Lung (tissue), 12 donors: ENCODE data around the gene ZNF469. TPM values are rescaled to one million over a fixed set of nuclear protein-coding genes. Genes with fewer than 3 reads are reported as not detected.

Source experiments
- ATAC-seq: fragments of 200-7000 bp; cut with Tn5 transposase; one replicate; pipeline ENCODE4 v1.9.1; 2020; ENCODE audit warnings: moderate number of reproducible peaks; ENCODE audit not compliant: insufficient read depth, low FRiP score
- DNase-seq, 3 donors: peaks; one replicate each; pipeline ENCODE4 v3.0.0-alpha.2; 2013 to 2017
- H3K27ac ChIP-seq, 2 donors: one replicate each; pipeline ENCODE4 v1.5.1; 2013; ENCODE audit warnings: mild to moderate bottlenecking in 2 of 2, moderate library complexity in 2 of 2, control low read depth in 1 of 2, inconsistent platforms in 1 of 2, low read depth in 1 of 2, low read length in 1 of 2
- H3K27me3 ChIP-seq, 3 donors: one replicate each; pipeline ENCODE4 v1.5.1; 2013; ENCODE audit warnings: low read length in 2 of 3; ENCODE audit not compliant: control insufficient read depth in 3 of 3, insufficient read depth in 3 of 3
- H3K36me3 ChIP-seq, 4 donors: one replicate each; pipeline ENCODE4 v1.5.1; 2013; ENCODE audit warnings: low read length in 4 of 4, mild to moderate bottlenecking in 1 of 4, moderate library complexity in 1 of 4; ENCODE audit not compliant: control insufficient read depth in 4 of 4, insufficient read depth in 4 of 4
- H3K4me1 ChIP-seq, 5 donors: one replicate each; pipeline ENCODE4 v1.5.1; 2013; ENCODE audit warnings: low read length in 5 of 5, mild to moderate bottlenecking in 2 of 5, moderate library complexity in 1 of 5; ENCODE audit not compliant: control insufficient read depth in 5 of 5, insufficient read depth in 5 of 5
- H3K4me3 ChIP-seq: one replicate; pipeline ENCODE4 v1.5.1; 2013; ENCODE audit warnings: mild to moderate bottlenecking, control low read depth, moderate library complexity
- H3K9ac ChIP-seq, 2 donors: one replicate each; pipeline ENCODE4 v1.5.1; 2013; ENCODE audit warnings: low read length in 2 of 2, control low read depth in 1 of 2; ENCODE audit not compliant: insufficient read depth in 1 of 2
- H3K9me3 ChIP-seq, 4 donors: one replicate each; pipeline ENCODE4 v1.5.1; 2013; ENCODE audit warnings: low read length in 3 of 4, mild to moderate bottlenecking in 1 of 4, moderate library complexity in 1 of 4; ENCODE audit not compliant: control insufficient read depth in 4 of 4, insufficient read depth in 3 of 4
- WGBS, 2 donors: extraction: QIAGEN DNeasy Blood & Tissue Kit; methylation state at CpG; one replicate each; pipeline ENCODE4 v1.1.7; 2013; 5-methylcytosine and 5-hydroxymethylcytosine counted together
- polyA plus RNA-seq, 2 donors: library from polyadenylated mRNA; stranded (reverse); fragments of 200-250 nt; gene quantifications; one replicate each; pipeline ENCODE4 v1.2.1, GENCODE V29; 2013
- total RNA-seq, 2 donors: library from RNA; depleted of rRNA in 1 of 2; stranded (reverse); fragments of >200 nt in 1 of 2; gene quantifications; one replicate each; pipeline ENCODE4 v1.2.1, GENCODE V29; 2014 to 2021
- TF ChIP-seq, protein P1 (sequence below): IDR thresholded peaks from 2 replicates; pipeline ENCODE4 v1.5.1; 2012; ENCODE audit warnings: mild to moderate bottlenecking; ENCODE audit errors: control extremely low read depth, extremely low read depth
- donor health status: control.
- donor health status: control.
- donor health status: Bipolar disorder and iron deficiency.
- donor health status: healthy.
- donor health status: DM: yes; HTN: yes; CAD: no.

Gene ZNF469
- total and polyA plus RNA-seq, 4 donors = 0.67 to 3.0 (median 1.5) TPM

- TF ChIP-seq, protein P1, sequence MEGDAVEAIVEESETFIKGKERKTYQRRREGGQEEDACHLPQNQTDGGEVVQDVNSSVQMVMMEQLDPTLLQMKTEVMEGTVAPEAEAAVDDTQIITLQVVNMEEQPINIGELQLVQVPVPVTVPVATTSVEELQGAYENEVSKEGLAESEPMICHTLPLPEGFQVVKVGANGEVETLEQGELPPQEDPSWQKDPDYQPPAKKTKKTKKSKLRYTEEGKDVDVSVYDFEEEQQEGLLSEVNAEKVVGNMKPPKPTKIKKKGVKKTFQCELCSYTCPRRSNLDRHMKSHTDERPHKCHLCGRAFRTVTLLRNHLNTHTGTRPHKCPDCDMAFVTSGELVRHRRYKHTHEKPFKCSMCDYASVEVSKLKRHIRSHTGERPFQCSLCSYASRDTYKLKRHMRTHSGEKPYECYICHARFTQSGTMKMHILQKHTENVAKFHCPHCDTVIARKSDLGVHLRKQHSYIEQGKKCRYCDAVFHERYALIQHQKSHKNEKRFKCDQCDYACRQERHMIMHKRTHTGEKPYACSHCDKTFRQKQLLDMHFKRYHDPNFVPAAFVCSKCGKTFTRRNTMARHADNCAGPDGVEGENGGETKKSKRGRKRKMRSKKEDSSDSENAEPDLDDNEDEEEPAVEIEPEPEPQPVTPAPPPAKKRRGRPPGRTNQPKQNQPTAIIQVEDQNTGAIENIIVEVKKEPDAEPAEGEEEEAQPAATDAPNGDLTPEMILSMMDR = no peak
- Histone ChIP-seq H3K27me3 (peaks cover 0 to 2% (median 0%) of the 10 kb centered on the region in 3 donors), H3K9me3 (peaks cover 0 to 2% (median 0%) of the 10 kb centered on the region in 4 donors), H3K9ac (no peak overlapping the region), H3K4me1 (no peaks in the 10 kb centered on the region), H3K27ac (no peak overlapping the region), H3K4me3 (no peak overlapping the region), H3K36me3 (no peaks in the 10 kb centered on the region)
- ATAC-seq (no peak), DNase-seq (no peak)
- 80 to 95% methylated on average over 16 of the region's 16 CpGs for WGBS, 2 donors
These were observed 10.8 kb downstream of the ZNF469 start for GRCh38 chr16:88393571-88393970.

DNA sequence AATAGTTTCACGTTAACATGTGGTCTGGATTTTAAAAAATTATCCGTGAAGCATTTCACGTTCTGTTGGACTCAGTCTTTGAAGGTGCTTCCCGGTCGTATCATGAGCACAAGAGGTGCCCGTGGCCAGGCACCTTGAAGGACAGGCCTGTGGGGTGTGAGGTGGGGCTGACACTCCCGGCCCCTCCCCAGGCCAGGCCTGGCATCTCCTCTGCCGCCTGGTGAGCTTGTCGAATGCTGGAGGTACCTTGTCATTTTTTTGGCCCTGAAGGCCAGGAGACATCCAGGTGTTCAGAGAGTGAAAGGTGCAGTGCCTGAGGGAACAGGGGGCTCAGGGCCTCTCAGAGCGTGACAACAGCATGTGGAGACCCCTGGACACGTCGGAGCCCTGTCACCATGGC, 11.7 kb downstream of the ZNF469 start:
- DNase-seq (no peak), ATAC-seq (no peak)
- Histone ChIP-seq H3K27ac (no peak overlapping the region), H3K9me3 (peaks cover 0 to 2% (median 0%) of the 10 kb centered on the region in 4 donors), H3K4me3 (no peak overlapping the region), H3K27me3 (peaks cover 0 to 2% (median 0%) of the 10 kb centered on the region in 3 donors), H3K4me1 (no peaks in the 10 kb centered on the region), H3K9ac (no peak overlapping the region), H3K36me3 (no peaks in the 10 kb centered on the region)
- TF ChIP-seq, protein P1 = no peak
- WGBS, 2 donors = 82 to 90% methylated on average over 12 of the region's 12 CpGs

DNA sequence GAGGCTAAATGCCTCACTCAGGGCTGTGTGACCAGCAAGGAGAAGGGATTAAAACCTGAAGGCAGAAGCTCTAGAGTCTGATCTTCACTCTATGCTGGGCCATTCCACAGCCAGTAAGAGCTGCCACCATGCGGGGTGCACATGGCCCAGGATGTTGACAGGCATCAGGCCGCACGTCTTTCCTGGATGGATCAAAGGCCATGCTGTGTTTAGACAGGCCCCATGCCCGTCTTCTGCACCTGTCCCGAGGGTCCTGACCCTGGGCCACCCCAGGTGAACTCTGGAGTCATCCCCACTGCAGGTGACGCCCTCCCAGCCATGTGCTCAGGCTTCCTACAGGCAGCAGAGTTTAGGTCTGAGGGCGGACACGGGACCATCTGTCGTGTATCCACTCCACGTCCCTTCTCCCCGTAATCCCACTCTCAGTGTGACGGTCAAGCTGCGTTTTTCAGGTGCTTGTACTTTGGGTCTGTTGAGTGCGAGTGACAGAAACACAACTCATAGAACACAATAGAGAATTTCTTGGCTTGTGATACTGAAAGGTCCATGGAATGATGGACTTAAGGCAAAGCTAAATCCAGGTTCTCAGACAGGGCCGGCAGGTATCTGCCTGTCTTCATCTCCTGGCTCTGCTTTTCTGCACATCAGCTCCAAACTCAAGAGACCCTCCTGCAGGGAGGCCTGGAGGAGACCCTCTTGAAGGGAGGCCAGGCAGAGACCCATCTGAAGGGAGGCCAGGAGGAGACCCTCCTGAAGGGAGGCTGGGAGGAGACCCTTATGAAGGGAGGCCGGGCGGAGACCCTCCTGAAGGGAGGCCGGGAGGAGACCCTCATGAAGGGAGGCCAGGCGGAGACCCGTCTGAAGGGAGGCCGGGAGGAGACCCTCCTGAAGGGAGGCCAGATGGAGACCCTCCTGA, 13.2 kb downstream of the ZNF469 start:
- Histone ChIP-seq H3K4me1 (no peaks in the 10 kb centered on the region), H3K4me3 (no peak overlapping the region), H3K27ac (no peak overlapping the region), H3K9ac (no peak overlapping the region), H3K9me3 (peaks cover 0 to 2% (median 0%) of the 10 kb centered on the region in 4 donors), H3K27me3 (peaks cover 0 to 2% (median 0%) of the 10 kb centered on the region in 3 donors), H3K36me3 (no peaks in the 10 kb centered on the region)
- TF ChIP-seq, protein P1 = no peak
- DNase-seq (no peak), ATAC-seq (no peak)
- 81 to 92% methylated on average over 21 of the region's 21 CpGs for WGBS, 2 donors
